ENCODE data around the gene METTL22.
"Not testable (repeated sequence)": the region's sequence is repeated elsewhere in the genome, so short reads cannot be mapped to it uniquely, and the experiment has no call there.

METTL22 gene

DNA sequence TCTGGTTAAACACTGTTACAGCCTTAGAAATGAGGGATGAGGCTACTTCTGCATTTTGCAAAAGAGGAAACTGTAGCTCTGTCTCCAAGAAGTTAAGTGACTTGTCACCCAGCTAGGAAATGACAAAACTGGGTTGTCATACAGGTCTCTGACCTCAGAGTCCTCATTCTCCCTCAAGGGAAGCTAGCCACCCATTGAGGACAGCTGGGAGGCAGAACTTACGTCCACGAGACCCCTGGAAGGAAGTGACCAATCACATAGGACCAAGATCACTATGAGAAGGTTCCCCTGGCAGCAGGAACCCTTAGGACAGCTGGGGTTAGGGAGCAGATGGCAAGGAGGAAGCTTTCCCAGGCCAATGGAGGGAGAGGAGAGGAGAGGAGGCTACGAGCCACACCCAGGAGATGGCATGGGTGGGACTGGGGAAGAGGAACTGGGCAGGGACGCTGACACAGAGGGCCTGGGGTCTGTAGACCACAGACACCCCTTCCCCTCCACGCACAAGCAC, 11.2 kb downstream of the METTL22 start:
- DNase-seq = peak; percentile 36

DNA sequence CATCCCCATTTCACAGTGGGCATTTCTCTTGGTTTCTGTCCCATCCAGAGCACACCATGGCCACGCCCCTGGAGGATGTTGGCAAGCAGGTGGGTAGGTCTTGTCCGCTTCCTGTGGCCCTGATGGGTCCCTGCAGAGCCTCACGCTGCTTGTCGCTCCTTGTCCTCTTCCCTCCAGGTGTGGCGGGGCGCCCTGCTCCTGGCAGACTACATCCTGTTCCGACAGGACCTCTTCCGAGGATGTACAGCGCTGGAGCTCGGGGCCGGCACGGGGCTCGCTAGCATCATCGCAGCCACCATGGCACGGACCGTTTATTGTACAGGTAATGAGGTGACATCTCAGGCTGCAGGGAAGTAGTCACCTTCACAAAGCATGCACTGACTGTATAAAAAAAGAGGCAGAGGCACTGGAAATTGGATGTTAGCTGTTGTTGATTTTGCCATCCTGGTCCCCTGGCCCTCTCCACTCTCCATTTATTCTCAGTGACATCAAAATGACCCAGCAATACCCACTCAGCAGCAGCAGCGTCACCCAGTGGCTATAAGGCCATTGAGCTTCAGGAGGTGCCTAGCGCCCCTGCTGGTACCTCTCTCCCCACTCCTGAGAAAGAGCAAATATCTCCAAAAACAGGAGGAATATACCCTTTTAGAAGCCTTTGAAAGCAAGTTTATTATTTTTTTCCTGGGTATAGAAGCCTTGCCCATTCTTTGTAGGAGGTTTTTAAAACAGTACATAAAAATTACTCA, 13.7 kb downstream of the METTL22 start:
- DNase-seq = no peak

DNA sequence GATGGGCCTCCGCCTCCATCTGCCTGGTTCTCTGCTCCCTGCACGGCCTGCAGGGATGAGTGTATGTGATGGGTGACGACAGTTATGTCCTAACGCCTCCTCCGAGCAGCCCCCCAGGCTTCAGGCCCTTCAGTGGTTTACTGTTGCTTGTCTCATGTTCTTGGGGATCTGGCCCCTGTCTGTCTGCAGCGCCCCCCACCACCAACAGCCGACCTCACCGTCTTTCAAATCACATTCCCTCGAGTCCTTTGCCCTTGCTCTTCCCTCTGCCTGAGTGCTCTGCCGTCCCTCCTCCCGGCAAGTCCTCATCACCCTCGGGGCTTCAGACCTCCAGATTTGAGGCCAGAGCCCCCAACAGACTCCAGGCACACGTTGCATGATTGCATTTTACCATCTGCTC, 18.2 kb downstream of the METTL22 start:
- DNase-seq = no peak

DNA sequence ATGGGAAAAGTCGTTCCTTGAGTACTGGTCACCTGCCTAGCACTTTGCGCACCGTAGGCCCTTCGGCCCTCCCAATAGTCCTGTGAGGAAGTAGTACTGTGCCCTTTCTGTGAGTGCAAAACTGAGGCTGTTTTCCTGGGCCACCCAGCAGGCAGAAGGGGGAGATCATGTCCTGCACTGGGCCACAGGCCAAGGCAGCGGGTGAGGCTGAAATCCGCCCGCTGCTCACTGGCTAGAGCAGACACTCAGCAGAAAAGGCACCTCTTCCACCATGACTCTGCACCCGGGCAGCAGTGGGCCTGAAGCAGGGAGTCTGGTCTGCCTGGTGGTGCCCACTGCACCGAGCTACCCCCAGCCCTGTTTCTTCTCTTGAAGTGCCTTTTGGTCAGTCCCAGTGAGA, 20.2 kb downstream of the METTL22 start:
- no peak for DNase-seq

DNA sequence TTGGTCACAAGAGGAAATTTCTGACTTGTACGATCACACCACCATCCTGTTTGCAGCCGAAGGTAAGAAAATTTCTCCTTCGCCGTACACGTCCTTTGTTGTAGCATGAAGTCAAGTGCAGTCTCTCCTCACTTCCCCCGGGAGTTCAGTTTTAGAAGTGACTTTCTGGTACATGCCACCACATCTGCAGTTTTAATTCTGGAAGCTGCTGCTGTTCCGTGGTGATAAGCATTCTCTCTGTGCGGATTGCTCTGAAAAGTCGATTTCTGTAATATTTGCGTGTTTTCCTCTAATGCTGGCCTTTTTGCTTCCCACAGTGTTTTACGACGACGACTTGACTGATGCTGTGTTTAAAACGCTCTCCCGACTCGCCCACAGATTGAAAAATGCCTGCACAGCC, 20.6 kb downstream of the METTL22 start:
- no peak for DNase-seq

DNA sequence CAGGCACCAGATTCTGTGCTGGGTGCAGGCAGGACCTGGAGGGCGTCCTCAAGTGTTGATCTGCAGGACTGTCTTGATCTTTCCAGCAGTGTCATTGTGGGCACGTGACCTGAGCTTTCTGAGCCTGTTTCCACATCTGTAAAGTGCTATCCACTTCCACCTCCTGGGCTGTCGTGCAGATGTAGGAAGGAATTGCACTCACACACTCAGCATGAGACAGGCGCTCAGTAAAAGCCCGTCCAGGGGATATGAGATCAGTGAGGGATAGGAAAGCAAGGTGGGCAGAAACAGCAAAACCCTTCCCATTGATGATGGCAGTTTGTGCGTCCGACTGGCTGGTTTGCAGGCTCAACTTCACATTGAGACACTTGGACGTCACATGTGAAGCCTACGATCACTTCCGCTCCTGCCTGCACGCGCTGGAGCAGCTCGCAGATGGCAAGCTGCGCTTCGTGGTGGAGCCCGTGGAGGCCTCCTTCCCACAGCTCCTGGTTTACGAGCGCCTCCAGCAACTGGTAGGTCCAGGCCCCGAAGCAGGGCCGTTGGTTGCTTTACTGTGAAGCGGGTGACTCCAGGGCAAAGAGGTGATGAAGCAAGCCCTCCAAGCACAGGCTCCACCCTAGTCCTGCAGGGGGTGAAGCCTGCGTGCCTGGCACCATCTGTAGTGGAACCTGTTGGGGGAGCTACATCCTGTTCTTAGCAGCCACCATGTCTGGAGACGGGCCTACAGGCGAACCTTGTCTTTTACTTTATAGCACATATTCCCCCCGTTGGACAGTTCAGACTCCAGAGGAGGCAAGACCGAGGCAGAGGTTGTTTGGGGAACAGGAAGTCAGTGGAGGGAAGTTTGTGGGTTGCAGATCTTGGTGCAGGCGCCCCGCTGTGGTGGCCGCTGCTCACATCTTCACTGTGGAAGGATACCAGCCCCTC, 23.0 kb downstream of the METTL22 start:
- peak; percentile 5 for DNase-seq

DNA sequence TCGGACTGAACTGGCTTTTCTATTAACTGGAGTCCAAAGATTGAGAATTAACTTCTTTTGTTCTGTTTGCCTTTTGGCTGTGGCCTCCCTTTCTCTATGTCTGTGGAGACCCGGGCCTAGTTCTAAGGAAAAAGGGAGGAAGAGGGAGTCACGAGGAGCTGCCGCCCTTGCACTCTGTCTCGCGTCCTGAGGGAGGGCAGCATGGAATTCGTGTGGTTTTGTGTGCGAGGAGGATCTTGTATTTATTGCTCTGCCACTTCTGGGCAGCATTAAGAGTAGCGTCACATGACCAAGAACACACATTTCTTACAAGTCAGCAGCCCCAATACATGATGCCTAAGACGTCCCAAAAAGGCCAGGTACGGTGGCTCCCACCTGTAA, 23.6 kb downstream of the METTL22 start:
- no peak for DNase-seq

DNA sequence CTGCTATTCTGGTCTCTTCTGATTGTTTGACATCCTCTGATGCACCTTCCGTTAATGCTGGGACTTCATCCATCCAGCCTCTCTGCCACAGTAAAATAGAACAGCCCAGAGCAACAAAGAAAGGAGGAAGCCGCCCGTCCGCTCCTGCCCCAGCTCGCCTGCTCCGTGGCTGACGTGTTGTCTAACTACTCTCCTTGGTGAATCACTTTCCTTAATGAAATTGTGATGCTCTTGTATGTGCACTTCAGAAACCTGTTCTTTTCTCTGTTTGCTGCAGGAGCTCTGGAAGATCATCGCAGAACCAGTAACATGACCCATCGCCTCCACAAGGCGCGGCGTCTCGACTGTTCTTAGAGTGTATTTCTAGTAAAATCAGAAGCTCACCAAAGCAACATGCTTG, 24.3 kb downstream of the METTL22 start:
- DNase-seq = no peak

DNA sequence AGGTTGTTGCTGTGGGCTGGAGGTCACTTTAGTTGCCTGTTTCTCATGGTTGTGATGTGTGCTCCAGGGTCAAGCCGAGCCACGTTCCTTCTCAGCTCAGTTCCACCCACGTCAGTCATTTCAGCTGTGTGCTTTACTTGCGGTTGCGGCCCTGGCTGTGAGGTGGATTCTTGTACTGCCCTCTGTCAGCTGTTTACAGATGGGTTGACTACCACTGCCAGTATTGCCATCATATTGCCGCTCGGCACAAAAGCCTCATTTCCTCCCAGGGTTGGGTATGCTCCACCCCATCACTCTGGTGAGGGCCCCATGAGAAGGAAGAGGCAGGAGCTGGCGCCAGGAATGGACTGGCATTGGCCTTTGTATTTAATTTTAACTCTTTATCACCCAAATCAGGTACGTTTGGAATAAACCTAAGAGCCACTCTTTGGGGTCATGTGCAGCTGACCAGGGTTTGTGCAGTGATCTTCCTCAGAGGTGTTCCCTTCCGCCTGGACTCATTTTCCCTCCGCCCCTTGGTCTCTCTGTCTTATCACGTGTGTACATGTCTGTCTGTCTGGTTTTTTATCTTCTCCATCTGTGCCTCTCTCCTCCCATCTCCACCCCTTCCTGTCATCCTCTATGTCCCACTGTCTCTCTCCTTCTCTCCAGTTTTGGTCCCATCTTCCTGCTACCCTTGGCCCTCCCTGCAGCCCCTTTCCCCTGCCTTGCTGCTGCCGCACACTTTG, 25.0 kb downstream of the METTL22 start:
- DNase-seq = no peak

DNA sequence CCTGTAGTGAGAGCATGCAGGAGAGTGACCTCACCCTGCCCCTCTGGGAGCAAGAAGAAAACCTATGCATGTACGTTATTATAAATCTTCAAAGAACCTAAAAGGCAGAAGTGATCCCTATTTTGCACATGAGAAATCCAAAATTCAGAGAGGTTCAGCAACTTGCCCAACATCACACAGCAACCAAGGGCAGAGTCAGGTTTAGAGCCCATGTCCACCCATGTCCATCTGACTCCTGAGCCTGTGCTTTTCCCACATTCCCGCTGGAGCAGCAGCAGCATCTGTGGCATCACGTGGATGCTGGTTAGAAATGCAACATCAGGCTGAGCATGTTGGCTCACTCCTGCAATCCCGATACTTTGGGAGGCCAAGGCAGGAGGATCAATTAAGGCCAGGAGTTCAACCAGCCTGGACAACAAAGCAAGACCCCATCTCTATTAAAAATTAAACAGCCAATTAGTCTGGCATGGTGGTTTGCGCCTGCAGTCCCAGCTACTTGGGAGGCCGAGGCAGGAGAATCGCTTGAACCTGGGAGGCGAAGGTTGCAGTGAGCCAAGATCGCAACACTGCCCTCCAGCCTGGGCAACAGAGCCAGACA, 26.3 kb downstream of the METTL22 start:
- no peak for DNase-seq

DNA sequence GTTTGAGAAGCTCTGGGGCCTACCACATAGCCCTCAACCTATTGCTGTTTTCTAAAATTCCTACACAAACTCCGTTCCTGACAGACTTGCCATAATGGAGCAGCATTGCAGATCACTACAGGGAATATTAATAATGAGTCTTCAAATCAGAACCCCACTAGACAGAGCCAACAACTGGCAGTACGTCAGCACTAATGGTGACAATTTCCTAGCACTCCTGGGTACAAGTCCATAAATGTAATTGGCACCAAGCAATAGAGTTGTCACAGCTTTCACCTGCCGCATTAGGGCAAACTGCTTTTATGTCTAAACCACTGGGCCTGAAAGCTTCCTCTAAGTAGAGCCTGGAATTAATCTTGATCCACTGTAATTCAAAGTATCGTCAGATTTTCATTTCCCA, 27.4 kb downstream of the METTL22 start:
- DNase-seq = no peak

DNA sequence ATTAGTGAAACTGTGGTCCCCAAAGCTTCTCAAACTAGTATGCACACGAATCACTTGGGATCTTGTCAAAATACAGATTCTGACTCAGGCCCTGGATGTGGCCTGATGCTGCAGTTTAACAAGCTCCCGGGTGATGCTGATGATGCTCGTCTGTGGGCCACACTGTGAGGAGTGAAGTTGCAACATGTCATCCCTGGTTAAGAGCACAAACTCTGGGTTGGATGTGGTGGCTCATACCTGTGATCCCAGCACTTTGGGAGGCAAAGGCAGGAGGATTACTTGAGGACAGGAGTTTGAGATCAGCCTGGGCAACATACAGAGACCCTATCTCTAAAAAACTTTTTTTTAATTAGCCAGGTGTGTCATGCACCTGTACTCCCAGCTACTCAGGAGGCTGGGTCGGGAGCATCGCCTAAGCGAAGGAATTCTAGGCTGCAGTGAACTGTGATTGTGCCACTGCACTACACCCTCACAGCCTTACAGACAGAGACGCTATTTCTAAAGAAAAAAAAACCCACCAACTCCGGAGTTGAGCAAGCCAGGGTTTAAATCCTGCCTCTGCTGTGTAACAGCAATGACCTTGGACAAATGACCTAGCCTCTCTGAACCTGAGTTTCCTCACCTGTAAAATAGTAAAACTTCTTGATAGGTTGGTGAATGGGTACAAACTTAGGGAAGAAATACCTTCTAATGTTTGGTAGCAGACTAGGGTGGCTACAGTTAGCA, 28.5 kb downstream of the METTL22 start:
- no peak for DNase-seq

DNA sequence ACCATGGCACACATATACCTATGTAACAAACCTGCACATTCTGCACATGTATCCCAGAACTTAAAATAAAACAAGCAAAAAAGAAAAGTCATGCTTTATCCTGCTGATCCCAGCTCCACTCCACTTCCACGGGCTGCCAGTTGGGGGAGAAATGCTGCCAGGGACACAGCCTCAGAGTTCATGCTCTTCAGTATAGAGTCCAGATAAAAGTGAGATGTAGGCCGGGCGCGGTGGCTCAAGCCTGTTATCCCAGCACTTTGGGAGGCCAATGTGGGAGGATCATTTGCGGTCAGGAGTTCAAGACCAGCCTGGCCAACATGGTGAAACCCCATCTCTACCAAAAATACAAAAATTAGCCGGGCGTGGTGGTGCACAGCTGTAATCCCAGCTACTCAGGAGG, 30.5 kb downstream of the METTL22 start:
- not testable (repeated sequence) for DNase-seq

DNA sequence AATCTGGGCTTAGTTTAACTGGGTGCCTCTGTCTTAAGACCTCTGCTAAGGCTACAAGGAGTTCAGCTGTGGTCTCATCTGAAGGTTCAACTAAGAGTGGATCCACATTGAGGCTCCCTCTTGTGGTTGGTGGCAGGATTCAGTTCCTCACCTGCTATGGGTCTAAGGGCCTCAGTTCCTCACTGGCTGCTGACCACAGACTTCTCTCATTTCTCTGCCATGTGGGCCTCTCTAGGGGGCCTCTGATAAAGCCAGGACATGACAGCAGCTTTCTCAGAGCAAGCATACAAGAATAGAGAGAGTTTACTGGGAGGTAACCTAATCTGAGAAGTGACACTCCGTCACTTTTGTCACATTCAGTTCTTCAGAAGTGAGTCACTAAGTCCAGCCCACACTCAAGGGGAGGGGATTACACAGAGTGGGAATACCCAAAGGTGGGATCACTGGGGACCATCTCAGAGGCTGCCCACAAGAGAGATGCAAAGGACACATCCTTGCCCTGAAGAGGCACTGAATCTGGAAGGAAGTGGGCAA, 33.8 kb downstream of the METTL22 start:
- DNase-seq = peak; percentile 14

DNA sequence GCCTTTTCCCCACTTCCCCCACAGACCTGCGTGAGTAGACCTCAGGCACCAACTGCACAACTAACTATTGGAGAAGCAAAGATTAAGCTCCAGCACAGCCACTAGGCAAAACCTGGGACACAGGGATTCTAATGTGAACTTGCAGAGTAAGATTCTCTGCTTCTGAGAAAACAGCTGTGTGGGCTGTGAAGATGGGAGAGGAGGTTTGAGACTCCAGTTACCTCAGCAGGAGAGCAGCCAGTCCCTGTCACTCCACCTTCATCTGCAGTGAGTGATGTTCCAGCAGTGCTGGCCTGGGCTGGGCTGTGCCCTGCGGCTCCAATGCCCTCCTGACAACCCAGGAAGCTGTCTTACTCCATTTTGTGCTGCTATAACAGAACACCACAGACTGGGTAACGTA, 34.9 kb downstream of the METTL22 start:
- DNase-seq = no peak

DNA sequence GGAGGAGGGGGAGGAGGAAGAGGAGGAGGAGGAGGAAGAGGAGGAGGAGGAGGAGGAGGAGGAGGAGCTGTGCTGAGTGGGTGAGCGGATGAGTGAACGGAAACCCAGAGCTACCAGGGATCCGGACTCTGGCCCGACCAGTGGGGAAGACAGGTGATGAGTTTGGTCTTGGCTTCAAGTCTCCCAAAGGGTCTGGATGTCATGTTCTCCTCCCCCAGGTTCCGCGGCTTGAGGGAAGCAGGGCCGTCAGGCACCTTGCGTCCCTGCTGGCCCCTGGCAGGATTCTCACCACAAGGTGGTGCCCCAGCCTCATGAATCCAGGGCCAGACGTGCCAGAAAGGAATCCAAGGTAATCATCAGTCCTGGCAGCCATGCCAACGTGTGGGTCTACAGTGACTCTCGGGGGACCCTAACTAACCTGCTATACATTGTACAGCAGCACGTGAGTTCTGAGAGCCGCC, 39.4 kb downstream of the METTL22 start:
- DNase-seq = peak; percentile 62

DNA sequence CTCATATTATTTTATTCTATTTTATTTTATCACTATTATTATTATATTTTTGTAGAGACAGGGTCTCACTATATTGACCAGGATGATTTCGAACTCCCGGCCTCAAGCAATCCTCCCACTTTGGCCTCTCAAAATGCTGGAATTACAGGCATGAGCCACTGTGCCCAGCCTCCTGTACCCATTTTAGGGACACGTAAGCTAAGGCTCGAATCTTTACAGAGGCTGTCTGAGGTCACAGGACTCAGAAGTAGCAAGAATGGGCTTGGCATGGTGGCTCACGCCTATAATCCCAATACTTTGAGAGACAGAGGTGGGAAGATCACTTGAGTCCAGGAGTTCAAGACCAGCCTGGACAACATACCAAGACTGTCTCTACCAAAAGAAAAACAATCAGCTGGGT, 40.2 kb downstream of the METTL22 start:
- no peak for DNase-seq

DNA sequence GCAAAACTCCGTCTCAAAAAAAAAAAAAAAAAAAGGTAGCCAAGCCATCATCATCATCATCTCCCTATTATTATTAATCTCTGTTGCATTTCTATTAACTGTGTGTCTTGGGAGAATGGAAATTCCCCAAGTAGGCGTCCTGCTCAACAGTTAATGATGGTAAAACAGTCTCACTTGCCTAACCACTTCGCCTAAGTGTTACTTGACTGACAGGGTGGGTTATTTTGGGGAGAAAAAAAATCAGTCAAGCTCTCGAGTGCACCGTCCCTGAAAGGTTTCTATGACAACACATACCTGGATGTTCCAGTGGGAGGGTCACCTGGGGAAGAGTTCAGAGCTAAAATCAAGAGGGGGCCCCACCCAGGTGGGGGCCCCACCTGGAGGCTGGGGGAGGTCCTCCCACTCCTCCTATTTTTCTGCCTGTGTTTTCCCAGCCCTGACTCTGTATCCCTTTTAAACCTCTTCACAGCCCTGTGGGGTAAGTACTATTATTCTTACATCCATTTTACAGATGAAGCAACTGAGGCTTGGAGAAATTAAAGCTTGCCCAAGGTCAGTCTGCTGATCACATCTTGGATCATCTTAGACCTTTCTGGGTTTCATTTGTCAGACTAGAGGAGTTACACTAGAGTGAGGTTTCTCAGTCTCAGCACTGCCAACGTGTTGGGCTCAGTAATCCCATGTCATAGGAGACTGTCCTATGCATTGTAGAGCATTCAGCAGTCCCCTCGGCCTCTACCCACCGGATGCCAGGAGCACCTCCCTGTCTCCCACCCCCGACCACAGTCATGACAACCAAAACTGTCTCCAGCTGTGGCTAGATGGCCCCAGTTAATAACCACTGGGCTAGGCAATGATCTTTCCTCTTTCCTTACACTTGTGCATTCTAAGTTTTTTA, 41.9 kb downstream of the METTL22 start:
- no peak for DNase-seq

DNA sequence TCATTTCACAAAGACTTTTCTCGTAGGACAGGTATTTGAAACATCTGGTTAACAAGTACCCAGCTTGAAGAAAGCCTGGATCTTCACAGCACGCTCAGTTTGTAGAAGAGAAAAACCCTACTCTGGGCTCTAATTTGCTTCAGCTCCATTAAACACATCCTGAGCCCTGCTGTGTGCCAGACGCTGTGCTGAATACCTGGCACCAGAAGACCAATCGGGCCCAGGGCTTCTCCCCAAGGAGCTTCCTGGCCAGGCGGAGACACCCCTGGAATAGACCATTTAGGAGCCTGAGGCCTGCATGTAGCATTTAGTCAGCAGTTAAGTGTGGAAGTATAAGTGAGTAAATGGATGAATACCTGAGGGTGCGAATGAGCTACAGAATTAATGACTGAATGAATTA, 44.0 kb downstream of the METTL22 start:
- DNase-seq = no peak

DNA sequence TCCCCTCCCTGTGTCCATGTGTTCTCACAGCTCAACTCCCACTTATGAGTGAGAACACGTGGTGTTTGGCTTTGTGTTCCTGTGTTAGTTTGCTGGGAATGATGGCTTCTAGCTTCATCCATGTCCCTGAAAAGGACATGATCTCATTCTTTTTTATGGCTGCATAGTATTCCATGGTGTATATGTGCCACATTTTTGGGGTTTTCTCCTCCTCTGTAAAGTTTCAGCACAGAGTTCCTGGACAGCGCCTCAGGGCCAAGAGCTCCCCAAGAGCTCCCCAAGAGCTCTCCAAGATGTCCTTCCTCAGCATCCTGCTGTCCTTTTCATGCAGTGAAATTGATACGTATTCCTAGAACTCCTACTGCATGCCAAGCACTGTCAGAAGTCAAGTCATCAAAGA, 46.0 kb downstream of the METTL22 start:
- DNase-seq = no peak

DNA sequence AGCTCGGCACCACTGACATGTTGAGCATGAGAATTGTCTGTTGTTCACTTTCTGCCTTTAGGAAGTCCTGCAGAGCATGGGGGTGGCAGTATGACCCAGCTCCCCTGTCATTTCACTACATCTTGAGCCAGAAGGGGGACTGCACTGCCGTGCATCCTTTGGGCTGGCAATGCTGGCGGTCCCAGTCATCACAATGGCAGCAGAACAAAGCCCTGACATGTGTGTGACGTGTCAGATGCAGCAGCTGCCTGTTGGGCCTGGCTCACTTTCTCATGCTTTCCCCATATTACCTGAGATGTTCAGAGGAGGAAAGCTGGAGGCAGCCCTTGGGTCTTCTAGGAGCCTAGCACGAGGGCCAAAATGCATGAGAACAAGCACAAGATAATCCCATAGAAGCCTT, 46.6 kb downstream of the METTL22 start:
- DNase-seq = no peak

Data from CD4-positive, alpha-beta T cell treated with Interleukin-21 for 1 hour (primary cell).